ENCODE results near the gene NKX1-1.

The NKX1-1 gene

DNA sequence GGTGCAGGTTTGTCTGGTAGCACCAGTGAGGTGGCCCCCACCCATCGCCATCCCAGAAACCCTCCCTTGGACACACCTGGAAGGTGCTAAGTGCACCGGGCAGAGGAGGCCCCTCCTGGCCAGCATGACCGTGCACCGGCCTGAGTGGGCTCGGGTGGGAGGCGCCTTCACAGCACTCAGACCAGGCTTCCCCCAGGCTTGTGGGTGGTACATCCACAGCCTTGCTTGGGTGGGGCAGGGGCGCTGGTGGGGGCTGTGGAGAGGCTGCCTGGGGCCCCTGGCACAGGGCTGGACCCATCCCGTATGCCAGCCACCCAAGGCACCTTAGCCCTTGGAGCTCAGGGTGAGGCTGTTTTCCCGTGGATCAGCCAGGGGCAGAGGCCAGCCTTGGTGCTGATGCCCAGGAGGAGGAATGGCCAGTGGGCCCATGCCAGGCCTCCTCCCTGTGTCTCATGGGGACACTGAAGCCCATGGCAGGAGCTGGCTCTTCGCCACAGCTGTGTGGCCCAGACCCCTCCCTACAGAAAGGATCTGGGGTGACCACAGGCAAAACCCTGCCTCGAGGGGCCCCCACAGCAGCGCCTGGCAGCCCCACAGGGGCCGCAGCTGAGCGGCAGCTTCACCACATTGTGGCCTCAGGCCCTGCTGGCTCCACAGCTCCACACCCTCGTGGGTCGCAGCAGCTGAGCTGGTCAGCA lies 21.4 kb downstream of the NKX1-1 start:
- H3K79me2 ChIP-seq (ENCODE audit: low read length): no peaks in the 10 kb centered on the region
- H3F3A ChIP-seq (ENCODE audit: insufficient read depth, low read length): no peaks in the 10 kb centered on the region
- DNase-seq: no peak
- no peak overlapping the region for H3K9ac ChIP-seq (ENCODE audit: low read length)
- H2AFZ ChIP-seq (ENCODE audit: low read length): no peak overlapping the region
- H3K36me3 ChIP-seq (replicated peaks; ENCODE audit: insufficient read depth, low read length): no peaks in the 10 kb centered on the region
- H3K9me3 ChIP-seq (replicated peaks; ENCODE audit: insufficient read depth, low read length): no peaks in the 10 kb centered on the region; the same call in 1 of the 2 replicates
- H3K4me3 ChIP-seq (ENCODE audit: low read length): no peak overlapping the region
- TF ChIP-seq, protein P1, sequence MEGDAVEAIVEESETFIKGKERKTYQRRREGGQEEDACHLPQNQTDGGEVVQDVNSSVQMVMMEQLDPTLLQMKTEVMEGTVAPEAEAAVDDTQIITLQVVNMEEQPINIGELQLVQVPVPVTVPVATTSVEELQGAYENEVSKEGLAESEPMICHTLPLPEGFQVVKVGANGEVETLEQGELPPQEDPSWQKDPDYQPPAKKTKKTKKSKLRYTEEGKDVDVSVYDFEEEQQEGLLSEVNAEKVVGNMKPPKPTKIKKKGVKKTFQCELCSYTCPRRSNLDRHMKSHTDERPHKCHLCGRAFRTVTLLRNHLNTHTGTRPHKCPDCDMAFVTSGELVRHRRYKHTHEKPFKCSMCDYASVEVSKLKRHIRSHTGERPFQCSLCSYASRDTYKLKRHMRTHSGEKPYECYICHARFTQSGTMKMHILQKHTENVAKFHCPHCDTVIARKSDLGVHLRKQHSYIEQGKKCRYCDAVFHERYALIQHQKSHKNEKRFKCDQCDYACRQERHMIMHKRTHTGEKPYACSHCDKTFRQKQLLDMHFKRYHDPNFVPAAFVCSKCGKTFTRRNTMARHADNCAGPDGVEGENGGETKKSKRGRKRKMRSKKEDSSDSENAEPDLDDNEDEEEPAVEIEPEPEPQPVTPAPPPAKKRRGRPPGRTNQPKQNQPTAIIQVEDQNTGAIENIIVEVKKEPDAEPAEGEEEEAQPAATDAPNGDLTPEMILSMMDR (IDR thresholded peaks at IDR 0.05; ENCODE audit: low read length): no peak
- no peak for TF ChIP-seq EZH2phosphoT487 (IDR thresholded peaks at IDR 0.05; ENCODE audit: low read length)
- no peak for TF ChIP-seq EZH2 (optimal IDR thresholded peaks at IDR 0.05; ENCODE audit: low read depth, low read length)
- H3K9me2 ChIP-seq (replicated peaks; ENCODE audit: insufficient read depth, low read length): no peaks in the 10 kb centered on the region
- no peak overlapping the region for H3K27ac ChIP-seq (ENCODE audit: low read length)
- no peaks in the 10 kb centered on the region for H4K20me1 ChIP-seq (ENCODE audit: insufficient read depth, low read length)
- no peak overlapping the region for H3K4me2 ChIP-seq (ENCODE audit: low read depth, low read length)
- no peaks in the 10 kb centered on the region for H3K27me3 ChIP-seq (replicated peaks; ENCODE audit: insufficient read depth, low read length)
- no peaks in the 10 kb centered on the region for H3K4me1 ChIP-seq (ENCODE audit: low read length)

- Histone ChIP-seq H3K9me2 (replicated peaks; ENCODE audit: insufficient read depth, low read length) (no peaks in the 10 kb centered on the region), H3K4me1 (ENCODE audit: low read length) (no peaks in the 10 kb centered on the region), H3K79me2 (ENCODE audit: low read length) (no peaks in the 10 kb centered on the region), H2AFZ (ENCODE audit: low read length) (no peak overlapping the region), H4K20me1 (ENCODE audit: insufficient read depth, low read length) (no peaks in the 10 kb centered on the region), H3K27me3 (replicated peaks; ENCODE audit: insufficient read depth, low read length) (no peaks in the 10 kb centered on the region), H3K9me3 (replicated peaks; ENCODE audit: insufficient read depth, low read length) (no peaks in the 10 kb centered on the region; the same call in 1 of the 2 replicates), H3K4me2 (ENCODE audit: low read depth, low read length) (no peak overlapping the region), H3K36me3 (replicated peaks; ENCODE audit: insufficient read depth, low read length) (no peaks in the 10 kb centered on the region), H3K4me3 (ENCODE audit: low read length) (no peak overlapping the region), H3F3A (ENCODE audit: insufficient read depth, low read length) (no peaks in the 10 kb centered on the region), H3K9ac (ENCODE audit: low read length) (no peak overlapping the region), H3K27ac (ENCODE audit: low read length) (no peak overlapping the region)
- DNase-seq: no peak
- TF ChIP-seq EZH2phosphoT487 (IDR thresholded peaks at IDR 0.05; ENCODE audit: low read length): no peak
- TF ChIP-seq EZH2 (optimal IDR thresholded peaks at IDR 0.05; ENCODE audit: low read depth, low read length): no peak
- TF ChIP-seq, protein P1 (IDR thresholded peaks at IDR 0.05; ENCODE audit: low read length): no peak
Measured at GRCh38 chr4:1383728-1384591, 22.3 kb downstream of the NKX1-1 start.

GRCh38 chr4:1382776-1383727 lies 23.2 kb downstream of the NKX1-1 start:
- TF ChIP-seq, protein P1 (IDR thresholded peaks at IDR 0.05; ENCODE audit: low read length): no peak
- no peak for TF ChIP-seq EZH2 (optimal IDR thresholded peaks at IDR 0.05; ENCODE audit: low read depth, low read length)
- TF ChIP-seq EZH2phosphoT487 (IDR thresholded peaks at IDR 0.05; ENCODE audit: low read length): no peak
- Histone ChIP-seq H2AFZ (ENCODE audit: low read length) (no peak overlapping the region), H3K27ac (ENCODE audit: low read length) (no peak overlapping the region), H3K9ac (ENCODE audit: low read length) (no peak overlapping the region), H3K9me3 (replicated peaks; ENCODE audit: insufficient read depth, low read length) (no peaks in the 10 kb centered on the region), H3K4me3 (ENCODE audit: low read length) (no peak overlapping the region), H3K36me3 (replicated peaks; ENCODE audit: insufficient read depth, low read length) (no peaks in the 10 kb centered on the region), H3K79me2 (ENCODE audit: low read length) (no peaks in the 10 kb centered on the region), H3K27me3 (replicated peaks; ENCODE audit: insufficient read depth, low read length) (no peaks in the 10 kb centered on the region), H4K20me1 (ENCODE audit: insufficient read depth, low read length) (no peaks in the 10 kb centered on the region), H3F3A (ENCODE audit: insufficient read depth, low read length) (no peaks in the 10 kb centered on the region), H3K4me2 (ENCODE audit: low read depth, low read length) (no peak overlapping the region), H3K4me1 (ENCODE audit: low read length) (no peaks in the 10 kb centered on the region), H3K9me2 (replicated peaks; ENCODE audit: insufficient read depth, low read length) (no peaks in the 10 kb centered on the region)
- DNase-seq: no peak

Data from MM.1S (cell line).